MM.1S (cell line): ENCODE measurements around the gene GTPBP8.

Source experiments
- DNase-seq: peaks from one replicate; pipeline ENCODE4 v3.0.0-alpha.2; 2015
- H2AFZ ChIP-seq: fragments of 300-600 bp; sonication (generic); 2 replicates; pipeline ENCODE4 v1.6.0; 2016; ENCODE audit warnings: antibody characterized with exemption, low read length
- H3F3A ChIP-seq: fragments of 300-600 bp; sonication (generic); 2 replicates; pipeline ENCODE4 v1.6.1; 2016; ENCODE audit warnings: mild to moderate bottlenecking, antibody characterized with exemption, low read length, moderate library complexity, mixed read lengths; ENCODE audit not compliant: insufficient read depth
- H3K27ac ChIP-seq: fragments of 300-600 bp; sonication (generic); 2 replicates; pipeline ENCODE4 v1.5.1; 2016; ENCODE audit warnings: mild to moderate bottlenecking, low read length
- H3K27me3 ChIP-seq: fragments of 300-600 bp; sonication (generic); replicated peaks from 2 replicates; pipeline ENCODE4 v1.6.0; 2016; ENCODE audit warnings: low read length; ENCODE audit not compliant: insufficient read depth
- H3K36me3 ChIP-seq: fragments of 300-600 bp; sonication (generic); replicated peaks from 2 replicates; pipeline ENCODE4 v1.6.1; 2016; ENCODE audit warnings: mild to moderate bottlenecking, low read length, mixed read lengths; ENCODE audit not compliant: insufficient read depth
- H3K4me1 ChIP-seq: fragments of 300-600 bp; sonication (generic); 2 replicates; pipeline ENCODE4 v1.6.1; 2016; ENCODE audit warnings: low read length, mixed read lengths
- H3K4me2 ChIP-seq: fragments of 300-600 bp; sonication (generic); 2 replicates; pipeline ENCODE4 v1.6.0; 2016; ENCODE audit warnings: low read depth, low read length
- H3K4me3 ChIP-seq: fragments of 300-600 bp; sonication (generic); 2 replicates; pipeline ENCODE4 v1.5.1; 2016; ENCODE audit warnings: low read length, mixed read lengths
- H3K79me2 ChIP-seq: fragments of 300-600 bp; sonication (generic); 2 replicates; pipeline ENCODE4 v1.6.1; 2016; ENCODE audit warnings: mixed run types, low read length, mixed read lengths
- H3K9ac ChIP-seq: fragments of 300-600 bp; sonication (generic); 2 replicates; pipeline ENCODE4 v1.6.1; 2016; ENCODE audit warnings: low read length, mixed read lengths
- H3K9me2 ChIP-seq: fragments of 300-600 bp; sonication (generic); replicated peaks from 2 replicates; pipeline ENCODE4 v1.6.1; 2016; ENCODE audit warnings: mild to moderate bottlenecking, low read length, mixed read lengths; ENCODE audit not compliant: insufficient read depth
- H3K9me3 ChIP-seq: fragments of 300-600 bp; sonication (generic); replicated peaks from 2 replicates; pipeline ENCODE4 v1.6.1; 2016; ENCODE audit warnings: mild to moderate bottlenecking, low read length, mixed read lengths; ENCODE audit not compliant: insufficient read depth
- H4K20me1 ChIP-seq: fragments of 300-600 bp; sonication (generic); 2 replicates; pipeline ENCODE4 v1.6.1; 2016; ENCODE audit warnings: mild to moderate bottlenecking, low read length, moderate library complexity, mixed read lengths; ENCODE audit not compliant: insufficient read depth
- EZH2 ChIP-seq: fragments of 300-600 bp; sonication (generic); optimal IDR thresholded peaks from 2 replicates; pipeline ENCODE3; 2017; ENCODE audit warnings: low read depth, mild to moderate bottlenecking, antibody characterized with exemption, low read length, mixed read lengths
- EZH2phosphoT487 ChIP-seq: fragments of 300-600 bp; sonication (generic); IDR thresholded peaks from 2 replicates; pipeline ENCODE4 v1.6.1; 2018; ENCODE audit warnings: antibody characterized with exemption, low read length
- TF ChIP-seq, protein P1 (sequence below): fragments of 300-600 bp; sonication (generic); IDR thresholded peaks from 2 replicates; pipeline ENCODE4 v1.5.1; 2016; ENCODE audit warnings: antibody characterized with exemption, low read length, mixed read lengths

The GTPBP8 gene

DNA sequence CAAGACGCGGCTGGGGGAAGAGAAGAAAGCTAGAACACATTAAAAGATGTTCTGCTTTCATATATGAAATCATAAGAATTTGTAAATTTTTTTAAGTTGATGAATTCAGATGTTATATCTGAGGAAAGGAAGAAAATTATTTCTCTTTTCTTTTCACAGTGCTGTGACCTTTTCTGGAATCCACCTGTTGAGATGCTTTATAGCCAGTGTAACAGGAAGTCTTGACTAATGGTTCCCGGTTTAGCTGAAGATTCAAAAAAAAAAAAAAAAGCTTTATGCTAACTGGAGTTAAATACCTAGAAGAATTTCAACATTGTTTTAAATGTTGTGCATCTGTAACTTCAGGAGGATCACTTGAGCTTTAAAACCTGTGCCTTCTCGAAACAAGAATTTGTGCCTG lies 9.9 kb downstream of the GTPBP8 start:
- no peaks in the 10 kb centered on the region; the same call in 1 of the 2 replicates for H3K36me3 ChIP-seq
- H3K4me2 ChIP-seq: no peak overlapping the region
- no peak overlapping the region for H3K27ac ChIP-seq
- TF ChIP-seq EZH2 (no peak), EZH2phosphoT487 (no peak)
- TF ChIP-seq, protein P1, sequence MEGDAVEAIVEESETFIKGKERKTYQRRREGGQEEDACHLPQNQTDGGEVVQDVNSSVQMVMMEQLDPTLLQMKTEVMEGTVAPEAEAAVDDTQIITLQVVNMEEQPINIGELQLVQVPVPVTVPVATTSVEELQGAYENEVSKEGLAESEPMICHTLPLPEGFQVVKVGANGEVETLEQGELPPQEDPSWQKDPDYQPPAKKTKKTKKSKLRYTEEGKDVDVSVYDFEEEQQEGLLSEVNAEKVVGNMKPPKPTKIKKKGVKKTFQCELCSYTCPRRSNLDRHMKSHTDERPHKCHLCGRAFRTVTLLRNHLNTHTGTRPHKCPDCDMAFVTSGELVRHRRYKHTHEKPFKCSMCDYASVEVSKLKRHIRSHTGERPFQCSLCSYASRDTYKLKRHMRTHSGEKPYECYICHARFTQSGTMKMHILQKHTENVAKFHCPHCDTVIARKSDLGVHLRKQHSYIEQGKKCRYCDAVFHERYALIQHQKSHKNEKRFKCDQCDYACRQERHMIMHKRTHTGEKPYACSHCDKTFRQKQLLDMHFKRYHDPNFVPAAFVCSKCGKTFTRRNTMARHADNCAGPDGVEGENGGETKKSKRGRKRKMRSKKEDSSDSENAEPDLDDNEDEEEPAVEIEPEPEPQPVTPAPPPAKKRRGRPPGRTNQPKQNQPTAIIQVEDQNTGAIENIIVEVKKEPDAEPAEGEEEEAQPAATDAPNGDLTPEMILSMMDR: no peak
- peaks cover 11% of the 10 kb centered on the region for H3F3A ChIP-seq
- no peaks in the 10 kb centered on the region for H3K27me3 ChIP-seq
- peaks cover 14% of the 10 kb centered on the region for H3K4me1 ChIP-seq
- no peaks in the 10 kb centered on the region for H3K9me2 ChIP-seq
- 0 out of 2 replicates have a peak, but pooled peaks cover 3% of the 10 kb centered on the region for H3K79me2 ChIP-seq
- no peak for DNase-seq
- H2AFZ ChIP-seq: no peak overlapping the region
- H3K9ac ChIP-seq: no peak overlapping the region
- H3K4me3 ChIP-seq: no peak overlapping the region
- no peaks in the 10 kb centered on the region for H3K9me3 ChIP-seq
- no peaks in the 10 kb centered on the region for H4K20me1 ChIP-seq

DNA sequence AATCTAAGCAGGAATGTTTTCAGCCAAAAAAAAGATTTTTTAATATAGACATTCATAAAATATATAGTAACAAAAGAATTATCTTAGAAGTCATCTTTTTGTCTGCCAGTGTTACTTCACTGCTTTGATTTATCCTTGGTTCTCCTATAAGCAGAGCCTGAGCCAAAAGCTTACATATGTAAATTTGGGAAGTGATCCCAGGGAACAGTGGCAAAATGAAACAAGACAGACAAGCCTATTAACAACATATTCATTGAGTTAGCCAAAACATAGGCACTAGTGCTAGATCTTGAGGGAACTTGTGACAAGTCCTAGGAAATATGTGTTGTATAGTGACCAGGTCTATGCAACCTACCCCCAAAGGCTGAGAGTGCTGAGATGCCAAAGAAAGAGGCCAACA lies 11.3 kb downstream of the GTPBP8 start:
- Histone ChIP-seq H2AFZ (no peak overlapping the region), H3K79me2 (0 out of 2 replicates have a peak, but pooled peaks cover 3% of the 10 kb centered on the region), H3K4me2 (no peak overlapping the region), H3K4me1 (peaks cover 24% of the 10 kb centered on the region), H3K27me3 (no peaks in the 10 kb centered on the region), H3K9me2 (no peaks in the 10 kb centered on the region), H4K20me1 (no peaks in the 10 kb centered on the region), H3F3A (peaks cover 22% of the 10 kb centered on the region), H3K9ac (no peak overlapping the region), H3K27ac (no peak overlapping the region), H3K36me3 (no peaks in the 10 kb centered on the region; the same call in 1 of the 2 replicates), H3K9me3 (no peaks in the 10 kb centered on the region), H3K4me3 (no peak overlapping the region)
- TF ChIP-seq, protein P1: no peak
- TF ChIP-seq EZH2phosphoT487 (no peak), EZH2 (no peak)
- DNase-seq: no peak

DNA sequence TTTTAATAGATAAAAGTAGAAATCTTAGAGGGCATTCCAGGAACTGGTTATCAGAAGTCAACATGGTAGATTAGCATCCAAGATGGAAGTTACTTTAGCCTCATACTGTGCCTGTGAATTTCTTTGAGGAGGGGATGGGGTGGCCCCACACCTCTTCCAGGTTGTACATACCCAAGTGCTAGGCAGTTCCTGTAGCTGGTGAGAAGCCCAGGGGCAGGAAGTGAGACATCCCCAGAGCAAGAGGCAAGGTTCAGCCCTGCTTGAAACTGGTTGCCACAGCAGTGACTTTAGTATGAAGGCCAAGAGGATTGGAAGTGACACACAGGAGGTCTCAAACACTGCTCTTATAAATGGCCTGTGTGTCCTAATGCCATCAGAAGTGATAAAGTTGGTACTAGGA lies 11.9 kb downstream of the GTPBP8 start:
- Histone ChIP-seq H3K4me1 (peaks cover 24% of the 10 kb centered on the region), H3K79me2 (0 out of 2 replicates have a peak, but pooled peaks cover 3% of the 10 kb centered on the region), H3K4me2 (no peak overlapping the region), H3K4me3 (no peak overlapping the region), H3K9me2 (no peaks in the 10 kb centered on the region), H3K9ac (no peak overlapping the region), H3K36me3 (no peaks in the 10 kb centered on the region; the same call in 1 of the 2 replicates), H3F3A (peaks cover 22% of the 10 kb centered on the region), H3K27me3 (no peaks in the 10 kb centered on the region), H2AFZ (no peak overlapping the region), H3K27ac (no peak overlapping the region), H4K20me1 (no peaks in the 10 kb centered on the region), H3K9me3 (no peaks in the 10 kb centered on the region)
- TF ChIP-seq EZH2 (no peak), EZH2phosphoT487 (no peak)
- TF ChIP-seq, protein P1: no peak
- DNase-seq: no peak
